Prostate gland (tissue), 2 donors: ENCODE measurements around the gene ATP5F1D. TPM values are rescaled to one million over a fixed set of nuclear protein-coding genes. Genes with fewer than 3 reads are reported as not detected.
"Not testable (repeated sequence)": the region's sequence is repeated elsewhere in the genome, so short reads cannot be mapped to it uniquely, and the experiment has no call there.

Experiments
- DNase-seq: peaks from one replicate; pipeline ENCODE4 v3.0.0-alpha.2; 2019; ENCODE audit warnings: low spot score
- H3K27ac ChIP-seq, 2 donors: fragments of 200-600 bp; sonication (generic); 2 replicates each; pipeline ENCODE4 v1.5.1; 2017 to 2019
- H3K27me3 ChIP-seq: fragments of 200-600 bp; sonication (generic); replicated peaks from 2 replicates; pipeline ENCODE4 v1.5.1; 2019; ENCODE audit not compliant: insufficient read depth
- H3K36me3 ChIP-seq, 2 donors: fragments of 200-600 bp; sonication (generic); 1 replicate in 1 of 2; 2 replicates in 1 of 2; pipeline versions ENCODE4 v1.5.1 to v1.8.1; 2017 to 2019
- H3K4me1 ChIP-seq: fragments of 200-600 bp; sonication (generic); replicated peaks from 2 replicates; pipeline ENCODE4 v1.5.1; 2019
- H3K4me3 ChIP-seq, 2 donors: fragments of 200-600 bp; sonication (generic); 2 replicates each; pipeline ENCODE4 v1.5.1; 2017 to 2019
- H3K9me3 ChIP-seq: fragments of 200-600 bp; sonication (generic); 2 replicates; pipeline ENCODE4 v1.5.1; 2017
- CTCF ChIP-seq, 4 experiments: fragments of 200-600 bp in 2 of 4; fragments of 450-650 bp in 2 of 4; sonication (generic) in 2 of 4; IDR thresholded peaks; 1 replicate in 3 of 4; 2 replicates in 1 of 4; pipeline ENCODE4 v1.5.1; 2016 to 2019; ENCODE audit warnings: antibody characterized with exemption in 4 of 4, mild to moderate bottlenecking in 2 of 4, moderate library complexity in 2 of 4
- POLR2A ChIP-seq: fragments of 450-650 bp; IDR thresholded peaks from one replicate; pipeline ENCODE4 v1.6.1; 2016; ENCODE audit warnings: antibody characterized with exemption, mild to moderate bottlenecking
- POLR2AphosphoS5 ChIP-seq: sonication (generic); formaldehyde crosslinking; IDR thresholded peaks from one replicate; pipeline ENCODE4 v1.6.1; 2017; ENCODE audit warnings: antibody characterized with exemption
- WGBS: methylation state at CpG from one replicate; pipeline ENCODE4 v1.1.5; 2018; 5-methylcytosine and 5-hydroxymethylcytosine counted together
- intact Hi-C: fragments of 100-400 bp; cut with DNase I; formaldehyde crosslinking; loops from one replicate; pipeline ENCODE4 v1.14.2; 2022
- total RNA-seq, 2 donors: library from RNA; depleted of rRNA; stranded (reverse); fragments of >200 nt; gene quantifications; one replicate each; pipeline ENCODE4 v1.1.0, GENCODE V29; 2016

ATP5F1D gene
- total RNA-seq, 2 donors from 2014 or later: 109 to 151 TPM

- H3K4me1 ChIP-seq: peaks cover 20% of the 10 kb centered on the region
- peak overlapping the region; percentile 61 to 68 for H3K4me3 ChIP-seq
- intact Hi-C loops: no loop called here
- H3K36me3 ChIP-seq: no peaks in the 10 kb centered on the region
- H3K27ac ChIP-seq: peak overlapping the region; percentile 68 to 79
- no peaks in the 10 kb centered on the region for H3K27me3 ChIP-seq
- WGBS: 2% methylated on average over 38 of the region's 38 CpGs
- TF ChIP-seq CTCF (IDR thresholded peaks at IDR 0.05) (no peak), POLR2AphosphoS5 (no peak), POLR2A (no peak)
- H3K9me3 ChIP-seq: no peaks in the 10 kb centered on the region
- no peak for DNase-seq
Measured at GRCh38 chr19:1206864-1207450, 34.6 kb upstream of the ATP5F1D start.

- H3K4me1 ChIP-seq: peaks cover 27% of the 10 kb centered on the region
- intact Hi-C loops, H3K36me3 ChIP-seq, H3K9me3 ChIP-seq, H3K27me3 ChIP-seq, H3K27ac ChIP-seq, H3K4me3 ChIP-seq, DNase-seq: not testable (repeated sequence)
- WGBS: 73% methylated on average over 10 of the region's 10 CpGs
Measured at GRCh38 chr19:1208830-1209229, 32.7 kb upstream of the ATP5F1D start.

GRCh38 chr19:1210227-1210538 lies 31.4 kb upstream of the ATP5F1D start:
- Histone ChIP-seq H3K4me3 (no peak overlapping the region), H3K27me3 (no peaks in the 10 kb centered on the region), H3K36me3 (no peaks in the 10 kb centered on the region), H3K4me1 (peaks cover 40% of the 10 kb centered on the region), H3K27ac (peak overlapping the region in 1 of 2 donors; percentile 14), H3K9me3 (no peaks in the 10 kb centered on the region)
- intact Hi-C loops: no loop called here
- WGBS: 80% methylated on average over 13 of the region's 13 CpGs
- TF ChIP-seq POLR2A (no peak), CTCF (IDR thresholded peaks at IDR 0.05) (no peak), POLR2AphosphoS5 (no peak)
- DNase-seq: no peak

GRCh38 chr19:1211494-1212234 lies 29.9 kb upstream of the ATP5F1D start:
- no peak overlapping the region for H3K4me3 ChIP-seq
- H3K27ac ChIP-seq: peak overlapping the region; percentile 53 to 67
- peak; percentile 87 for DNase-seq
- peaks cover 44% of the 10 kb centered on the region for H3K4me1 ChIP-seq
- WGBS: 57% methylated on average over 33 of the region's 33 CpGs
- no peaks in the 10 kb centered on the region for H3K36me3 ChIP-seq
- no peaks in the 10 kb centered on the region for H3K27me3 ChIP-seq
- intact Hi-C loops: no loop called here
- H3K9me3 ChIP-seq: no peaks in the 10 kb centered on the region
- TF ChIP-seq POLR2AphosphoS5: peak; percentile 65
- TF ChIP-seq POLR2A: no peak
- TF ChIP-seq CTCF (IDR thresholded peaks at IDR 0.05): no peak

- Histone ChIP-seq H3K4me1 (peaks cover 39% of the 10 kb centered on the region), H3K36me3 (no peaks in the 10 kb centered on the region), H3K4me3 (no peak overlapping the region), H3K27ac (peak overlapping the region; percentile 80 to 84), H3K27me3 (no peaks in the 10 kb centered on the region), H3K9me3 (no peaks in the 10 kb centered on the region)
- no peak for TF ChIP-seq CTCF (IDR thresholded peaks at IDR 0.05)
- TF ChIP-seq POLR2A: peak; percentile 79
- TF ChIP-seq POLR2AphosphoS5: peak; percentile 94
- DNase-seq: peak; percentile 88
- intact Hi-C loops: no loop called here
- WGBS: 32% methylated on average over 39 of the region's 39 CpGs
Measured at GRCh38 chr19:1213391-1214286, 27.9 kb upstream of the ATP5F1D start.
